Large intestine (tissue), 3 donors: ENCODE measurements around the gene VEPH1. TPM values are rescaled to one million over a fixed set of nuclear protein-coding genes. Genes with fewer than 3 reads are reported as not detected.
"Not testable (repeated sequence)": the region's sequence is repeated elsewhere in the genome, so short reads cannot be mapped to it uniquely, and the experiment has no call there.

ENCODE experiments used
- DNase-seq, 2 donors: peaks; one replicate each; pipeline versions ENCODE4 v3.0.0 to v3.0.0-alpha.2; 2013
- H3K27ac ChIP-seq: one replicate; pipeline ENCODE4 v1.5.1; 2013; ENCODE audit warnings: low read length
- H3K27me3 ChIP-seq: 2 replicates; pipeline ENCODE4 v1.6.1; 2013; ENCODE audit warnings: low read length; ENCODE audit not compliant: control insufficient read depth, insufficient read depth
- H3K36me3 ChIP-seq: 2 replicates; pipeline ENCODE4 v1.6.1; 2013; ENCODE audit warnings: low read length; ENCODE audit not compliant: control insufficient read depth, insufficient read depth
- H3K4me1 ChIP-seq: one replicate; pipeline ENCODE4 v1.6.1; 2013; ENCODE audit warnings: low read length; ENCODE audit not compliant: control insufficient read depth, insufficient read depth
- H3K4me3 ChIP-seq: one replicate; pipeline ENCODE4 v1.5.1; 2013; ENCODE audit warnings: low read length
- H3K9me3 ChIP-seq: one replicate; pipeline ENCODE4 v1.6.1; 2013; ENCODE audit warnings: mild to moderate bottlenecking, low read depth, low read length, moderate library complexity; ENCODE audit not compliant: control insufficient read depth
- WGBS: methylation state at CpG from one replicate; pipeline ENCODE4 v1.1.5; 2013; ENCODE audit warnings: low lambda C conversion rate; ENCODE audit not compliant: insufficient coverage; 5-methylcytosine and 5-hydroxymethylcytosine counted together
- polyA plus RNA-seq: library from polyadenylated mRNA; unstranded; fragments of 120-200 nt; gene quantifications from one replicate; pipeline ENCODE4 v1.2.1, GENCODE V29; 2013

VEPH1 gene
- polyA plus RNA-seq, 1 donor = 0.63 TPM

DNA sequence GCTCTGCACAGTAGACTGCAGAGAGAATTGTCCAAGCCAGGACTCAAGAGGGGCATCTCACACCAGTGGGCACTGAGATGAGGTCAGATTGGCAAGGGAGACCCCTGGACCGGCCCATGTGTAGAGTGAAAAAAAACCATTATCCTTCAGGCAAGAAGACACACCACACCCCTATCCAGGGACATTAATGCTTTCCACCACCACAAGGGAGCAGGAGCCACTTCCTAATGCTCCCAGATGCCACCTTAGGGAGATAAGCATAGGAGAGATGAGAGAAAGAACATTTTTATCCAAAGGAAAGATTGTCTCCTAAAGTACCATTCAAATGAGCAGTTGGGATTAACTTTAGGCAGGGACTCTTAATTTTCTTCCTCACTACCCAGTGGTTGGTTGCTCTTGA, 176.2 kb downstream of the VEPH1 start:
- DNase-seq = no peak
- no peaks in the 10 kb centered on the region for H3K9me3 ChIP-seq
- H3K4me1 ChIP-seq = no peaks in the 10 kb centered on the region
- H3K27me3 ChIP-seq = no peaks in the 10 kb centered on the region
- WGBS = no CpG with 5 or more reads among the region's 1 CpG
- no peaks in the 10 kb centered on the region for H3K36me3 ChIP-seq
- no peak overlapping the region for H3K27ac ChIP-seq
- H3K4me3 ChIP-seq = no peak overlapping the region

GRCh38 chr3:157324869-157325268, 178.3 kb downstream of the VEPH1 start:
- DNase-seq, H3K27me3 ChIP-seq, H3K36me3 ChIP-seq, H3K9me3 ChIP-seq, H3K4me1 ChIP-seq, H3K4me3 ChIP-seq, H3K27ac ChIP-seq: not testable (repeated sequence)
- 60% methylated on average over 1 of the region's 1 CpG for WGBS

DNA sequence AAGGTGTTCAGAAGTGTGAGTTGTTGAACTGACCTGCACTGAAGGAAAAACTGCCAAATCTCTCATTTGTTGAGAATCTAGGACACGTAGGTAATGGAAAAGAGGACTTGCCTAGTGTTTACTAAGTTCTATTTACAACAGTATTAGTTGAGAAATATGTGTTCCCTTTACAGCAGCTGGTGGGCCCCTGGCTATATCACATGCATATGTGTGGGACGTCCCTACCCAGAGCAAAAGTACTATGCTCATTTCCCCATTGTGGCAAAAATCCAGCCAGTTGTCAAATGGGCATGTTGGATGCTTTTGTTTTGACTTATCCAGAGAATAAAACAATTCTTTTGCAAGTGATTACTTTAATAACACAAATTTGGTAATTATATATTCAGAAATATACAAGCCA, 179.9 kb downstream of the VEPH1 start:
- Histone ChIP-seq H3K27ac (no peak overlapping the region), H3K36me3 (no peaks in the 10 kb centered on the region), H3K9me3 (peaks cover 3% of the 10 kb centered on the region), H3K4me3 (no peak overlapping the region), H3K27me3 (no peaks in the 10 kb centered on the region), H3K4me1 (no peaks in the 10 kb centered on the region)
- WGBS = no CpG with 5 or more reads among the region's 2 CpGs
- no peak for DNase-seq

DNA sequence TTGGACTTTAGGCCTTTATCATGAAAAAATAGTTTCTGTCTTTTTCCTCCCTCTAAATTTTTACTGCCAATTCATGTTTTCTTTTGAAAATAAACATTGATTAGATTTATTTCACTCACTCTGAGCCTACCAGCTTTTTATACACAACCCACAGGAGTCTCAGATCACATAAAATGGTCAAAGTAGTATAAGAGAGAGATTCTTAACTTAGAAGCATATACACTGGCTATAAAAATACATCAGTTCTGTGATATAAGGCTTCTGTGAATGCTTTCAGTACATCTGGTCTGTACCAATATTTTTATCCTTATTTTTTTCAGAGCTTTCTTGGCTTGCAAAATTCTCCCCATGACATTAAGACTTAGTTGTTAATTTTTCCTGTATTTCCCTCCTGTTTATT, 183.5 kb downstream of the VEPH1 start:
- no peak overlapping the region for H3K27ac ChIP-seq
- no peaks in the 10 kb centered on the region for H3K4me1 ChIP-seq
- H3K27me3 ChIP-seq = no peaks in the 10 kb centered on the region
- no peak overlapping the region for H3K4me3 ChIP-seq
- H3K36me3 ChIP-seq = no peaks in the 10 kb centered on the region
- no peak for DNase-seq
- H3K9me3 ChIP-seq = peaks cover 5% of the 10 kb centered on the region

DNA sequence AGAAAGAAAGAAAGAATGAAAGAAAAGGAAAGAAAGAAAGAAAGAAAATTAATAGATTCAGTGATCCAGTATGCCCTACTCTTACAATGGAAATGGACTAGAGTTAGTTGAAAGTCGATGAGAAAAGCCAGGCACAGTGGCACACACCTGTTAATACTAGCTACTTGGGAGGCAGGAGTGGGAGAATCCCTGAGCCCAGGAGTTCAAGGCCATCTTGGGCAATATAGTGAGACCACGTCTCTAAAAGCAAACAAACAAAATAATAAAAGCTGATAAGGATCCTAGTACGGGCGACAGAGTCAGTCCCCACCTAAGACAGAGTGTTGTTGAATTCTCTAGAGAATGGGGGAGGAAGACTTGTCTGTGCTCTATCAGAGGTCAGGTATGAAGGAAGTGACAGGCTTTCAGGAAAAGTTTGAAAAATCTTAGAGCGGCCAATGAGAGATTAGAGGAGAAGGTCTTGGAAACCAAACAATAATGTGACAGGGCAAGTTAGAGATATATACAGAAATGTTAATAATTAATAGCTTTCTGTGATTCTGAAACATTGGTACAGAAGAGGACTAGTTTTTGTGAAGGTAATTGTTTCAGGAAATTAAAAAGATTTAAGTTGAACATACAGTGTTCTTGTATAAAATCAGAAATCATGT, 184.5 kb downstream of the VEPH1 start:
- Histone ChIP-seq H3K27ac (no peak overlapping the region), H3K4me3 (no peak overlapping the region)
- WGBS = 46% methylated on average over 3 of the region's 5 CpGs

DNA sequence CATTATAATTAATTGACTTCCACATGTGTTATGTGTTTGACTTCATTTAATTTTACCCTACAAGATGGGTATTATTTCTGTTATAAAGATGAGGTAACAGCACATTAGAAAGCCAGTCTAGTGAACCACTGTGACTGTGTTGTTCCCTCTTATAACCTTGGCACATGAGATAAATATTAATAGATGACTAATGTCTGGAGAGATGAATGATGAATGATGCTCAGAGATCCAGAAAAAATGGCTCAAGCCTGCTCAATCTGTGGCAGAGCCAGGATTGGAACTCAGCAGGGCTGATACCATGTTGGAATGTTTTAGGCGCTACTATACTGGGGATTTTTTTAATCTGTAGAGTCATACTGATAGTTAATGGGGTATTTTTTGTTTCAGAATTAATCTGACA, 185.3 kb downstream of the VEPH1 start:
- H3K27ac ChIP-seq = no peak overlapping the region
- DNase-seq = no peak

More for the DNA sequence above, 184.5 kb downstream of the VEPH1 start:
- Histone ChIP-seq H3K27me3 (no peaks in the 10 kb centered on the region), H3K4me1 (no peaks in the 10 kb centered on the region), H3K9me3 (peaks cover 5% of the 10 kb centered on the region), H3K36me3 (no peaks in the 10 kb centered on the region)
- DNase-seq = no peak

GRCh38 chr3:157313186-157313585, 190.0 kb downstream of the VEPH1 start:
- Histone ChIP-seq H3K27me3 (no peaks in the 10 kb centered on the region), H3K4me1 (no peaks in the 10 kb centered on the region), H3K36me3 (no peaks in the 10 kb centered on the region), H3K4me3 (no peak overlapping the region), H3K9me3 (no peaks in the 10 kb centered on the region), H3K27ac (no peak overlapping the region)
- DNase-seq = no peak
- WGBS = 84% methylated on average over 2 of the region's 4 CpGs

More for the DNA sequence above, 185.3 kb downstream of the VEPH1 start:
- Histone ChIP-seq H3K9me3 (peaks cover 5% of the 10 kb centered on the region), H3K4me3 (no peak overlapping the region), H3K4me1 (no peaks in the 10 kb centered on the region), H3K27me3 (no peaks in the 10 kb centered on the region), H3K36me3 (no peaks in the 10 kb centered on the region)
- no CpG with 5 or more reads among the region's 1 CpG for WGBS

- Histone ChIP-seq H3K27ac (no peak overlapping the region), H3K4me3 (no peak overlapping the region), H3K9me3 (no peaks in the 10 kb centered on the region), H3K4me1 (no peaks in the 10 kb centered on the region), H3K36me3 (no peaks in the 10 kb centered on the region), H3K27me3 (no peaks in the 10 kb centered on the region)
- DNase-seq = no peak
Observed at GRCh38 chr3:157312376-157312745, 190.9 kb downstream of the VEPH1 start.

GRCh38 chr3:157311633-157312375, 191.4 kb downstream of the VEPH1 start:
- WGBS = 67% methylated on average over 1 of the region's 2 CpGs
- H3K36me3 ChIP-seq = no peaks in the 10 kb centered on the region
- H3K27me3 ChIP-seq = no peaks in the 10 kb centered on the region
- no peaks in the 10 kb centered on the region for H3K9me3 ChIP-seq
- no peak overlapping the region for H3K27ac ChIP-seq
- no peak overlapping the region for H3K4me3 ChIP-seq
- no peak for DNase-seq
- H3K4me1 ChIP-seq = no peaks in the 10 kb centered on the region

GRCh38 chr3:157310329-157311052, 192.7 kb downstream of the VEPH1 start:
- Histone ChIP-seq H3K36me3 (no peaks in the 10 kb centered on the region), H3K27ac (no peak overlapping the region), H3K4me1 (no peaks in the 10 kb centered on the region), H3K4me3 (no peak overlapping the region), H3K9me3 (no peaks in the 10 kb centered on the region), H3K27me3 (no peaks in the 10 kb centered on the region)
- WGBS = no CpG with 5 or more reads among the region's 6 CpGs
- no peak for DNase-seq
